Inflammatory macrophage treated with lipopolysaccharide for 4 hours (primary cell): Measurements from ENCODE around the gene ELP4.
A peak's percentile ranks its signal among the peaks of the same experiment; 100 is the strongest.
"Not testable (repeated sequence)": the region's sequence is repeated elsewhere in the genome, so short reads cannot be mapped to it uniquely, and the experiment has no call there.

Experiments
- DNase-seq: peaks from one replicate; pipeline ENCODE4 v3.0.0-alpha.2; 2020

The ELP4 gene

GRCh38 chr11:31509429-31510345 lies at the start of gene ELP4, which contains the start of gene IMMP1L:
TSS of gene ELP4 (plus strand) at chr11:31509767. CDS start at chr11:31509785, 18 bp downstream.
TSS of gene IMMP1L (minus strand) at chr11:31509622. CDS start at chr11:31463276, 46,346 bp downstream.
- peak; percentile 97 for DNase-seq

GRCh38 chr11:31464436-31464835 lies 45.1 kb upstream of the ELP4 start:
- DNase-seq, result no peak

GRCh38 chr11:31474083-31474482 lies 35.5 kb upstream of the ELP4 start:
- no peak for DNase-seq

- DNase-seq, result no peak
Observed at GRCh38 chr11:31477528-31478222, 31.9 kb upstream of the ELP4 start.

GRCh38 chr11:31478223-31478590 lies 31.4 kb upstream of the ELP4 start:
- DNase-seq, result no peak

- DNase-seq, result no peak
Observed at GRCh38 chr11:31479066-31479465, 30.5 kb upstream of the ELP4 start.

- no peak for DNase-seq
Observed at GRCh38 chr11:31480930-31481329, 28.6 kb upstream of the ELP4 start.

- no peak for DNase-seq
Observed at GRCh38 chr11:31484497-31484896, 25.1 kb upstream of the ELP4 start.

- DNase-seq, result peak; percentile 52
Observed at GRCh38 chr11:31487848-31488247, 21.7 kb upstream of the ELP4 start.

- DNase-seq, result no peak
Observed at GRCh38 chr11:31492320-31492913, 17.1 kb upstream of the ELP4 start.

- DNase-seq, result no peak
Observed at GRCh38 chr11:31493235-31493634, 16.3 kb upstream of the ELP4 start.

- DNase-seq, result not testable (repeated sequence)
Observed at GRCh38 chr11:31493762-31494161, 15.8 kb upstream of the ELP4 start.

GRCh38 chr11:31499576-31500178 lies 9.9 kb upstream of the ELP4 start:
- no peak for DNase-seq

- DNase-seq, result no peak
Observed at GRCh38 chr11:31500560-31500959, 9.0 kb upstream of the ELP4 start.

- no peak for DNase-seq
Observed at GRCh38 chr11:31509051-31509428, 527 bp upstream of the ELP4 start.

- no peak for DNase-seq
Observed at GRCh38 chr11:31512117-31512516, 2.5 kb downstream of the ELP4 start.

- DNase-seq, result no peak
Observed at GRCh38 chr11:31521497-31522150, 12.1 kb downstream of the ELP4 start.

- no peak for DNase-seq
Observed at GRCh38 chr11:31529189-31529588, 19.6 kb downstream of the ELP4 start.

- no peak for DNase-seq
Observed at GRCh38 chr11:31529701-31530100, 20.1 kb downstream of the ELP4 start.

GRCh38 chr11:31531293-31531692 lies 21.7 kb downstream of the ELP4 start:
- DNase-seq, result no peak

GRCh38 chr11:31535479-31535878 lies 25.9 kb downstream of the ELP4 start:
- no peak for DNase-seq

GRCh38 chr11:31542862-31543261 lies 33.3 kb downstream of the ELP4 start:
- DNase-seq, result no peak

- no peak for DNase-seq
Observed at GRCh38 chr11:31555938-31556337, 46.4 kb downstream of the ELP4 start.
